CD4-positive, alpha-beta T cell (primary cell): ENCODE measurements around the gene SOX15. TPM values are rescaled to one million over a fixed set of nuclear protein-coding genes. Genes with fewer than 3 reads are reported as not detected.

Experiments
- ATAC-seq: fragments of 200-7000 bp; cut with Tn5 transposase; one replicate; pipeline ENCODE4 v1.10.0; 2022; ENCODE audit warnings: mild to moderate bottlenecking; ENCODE audit not compliant: poor library complexity
- CTCF ChIA-PET: fragments of 350-600 bp; sonication (Branson Sonifier 250); formaldehyde crosslinking; loops from one replicate; lab custom pipeline; 2021; ENCODE audit warnings: antibody characterized with exemption, inconsistent platforms; lab: Charles Lee
- POLR2A ChIA-PET: fragments of 350-600 bp; sonication (Branson Sonifier 250); formaldehyde crosslinking; loops from one replicate; lab custom pipeline; 2021; ENCODE audit warnings: antibody characterized with exemption, inconsistent platforms; lab: Charles Lee
- DNase-seq, 14 experiments: peaks; one replicate each; pipeline ENCODE4 v3.0.0-alpha.2; 2013 to 2020; ENCODE audit warnings: mixed read lengths in 2 of 14
- H3K27ac ChIP-seq, 2 donors: one replicate each; pipeline versions ENCODE4 v1.5.1 to v1.7.0; 2013; ENCODE audit warnings: low read length in 2 of 2, low read depth in 1 of 2, mild to moderate bottlenecking in 1 of 2
- H3K27me3 ChIP-seq, 2 experiments: 1 replicate in 1 of 2; 2 replicates in 1 of 2; pipeline versions ENCODE4 v1.6.1 to v1.7.0; 2013; ENCODE audit warnings: low read length in 2 of 2, control low read depth in 1 of 2, mild to moderate bottlenecking in 1 of 2, moderate library complexity in 1 of 2; ENCODE audit not compliant: insufficient read depth in 2 of 2, control insufficient read depth in 1 of 2
- H3K36me3 ChIP-seq: one replicate; pipeline ENCODE4 v1.6.1; 2013; ENCODE audit warnings: low read length, control low read depth; ENCODE audit not compliant: insufficient read depth
- H3K4me1 ChIP-seq: one replicate; pipeline ENCODE4 v1.6.1; 2013; ENCODE audit warnings: low read length, control low read depth; ENCODE audit not compliant: insufficient read depth
- H3K4me3 ChIP-seq: one replicate; pipeline ENCODE4 v1.5.1; 2013; ENCODE audit warnings: mild to moderate bottlenecking, low read length, moderate library complexity
- H3K9me3 ChIP-seq, 2 experiments: 1 replicate in 1 of 2; 2 replicates in 1 of 2; pipeline versions ENCODE4 v1.6.1 to v1.7.0; 2013; ENCODE audit warnings: low read length in 2 of 2, mild to moderate bottlenecking in 2 of 2, control low read depth in 1 of 2, moderate library complexity in 1 of 2; ENCODE audit not compliant: control insufficient read depth in 1 of 2, insufficient read depth in 1 of 2
- H3K27ac Mint-ChIP-seq: one replicate; pipeline ENCODE4 v1.8.0; 2020; ENCODE audit warnings: mixed read lengths
- H3K27me3 Mint-ChIP-seq: one replicate; pipeline ENCODE4 v1.8.0; 2021; ENCODE audit warnings: mixed read lengths
- H3K36me3 Mint-ChIP-seq: one replicate; pipeline ENCODE4 v1.8.0; 2021; ENCODE audit warnings: low read depth, mixed read lengths
- H3K4me1 Mint-ChIP-seq: one replicate; pipeline ENCODE4 v1.8.0; 2021; ENCODE audit warnings: low read depth, mixed read lengths
- H3K4me3 Mint-ChIP-seq: one replicate; pipeline ENCODE4 v1.8.0; 2020; ENCODE audit warnings: mild to moderate bottlenecking, mixed read lengths
- H3K9me3 Mint-ChIP-seq: one replicate; pipeline ENCODE4 v1.8.0; 2020; ENCODE audit warnings: mixed read lengths
- CTCF ChIP-seq: fragments of 200-600 bp; IDR thresholded peaks from one replicate; pipeline ENCODE4 v1.8.0; 2022; ENCODE audit warnings: antibody characterized with exemption, mild to moderate bottlenecking
- intact Hi-C, 2 experiments: fragments of 100-400 bp; cut with DNase I in 1 of 2; cut with micrococcal nuclease in 1 of 2; formaldehyde crosslinking; loops; one replicate each; pipeline versions ENCODE4 v1.15.1 to v1.9.0; 2023 to 2025; cut with DNase I, micrococcal nuclease
- total RNA-seq, 174 experiments: library from RNA in 2 of 174; stranded (reverse) in 2 of 174; gene quantifications; one replicate each; pipeline ENCODE4 v1.2.3 and lab custom pipeline; 2021 to 2026

SOX15 gene
- total RNA-seq, 2 experiments from 2014 or later = 0.30 TPM; not detected in 1

GRCh38 chr17:7586673-7587419 is 3.0 kb downstream of the SOX15 start:
- H3K4me3 Mint-ChIP-seq = peak overlapping the region; percentile 20
- no peaks in the 10 kb centered on the region for H3K9me3 Mint-ChIP-seq
- intact Hi-C loops = loop anchor here in 1 of 2 experiments (10.0 kb wide), 1 partner anchor 542 kb away; the partner anchor contains the start of gene SLC16A11
- ATAC-seq (no peak), DNase-seq (peak in 1 of 14 experiments; percentile 36)
- POLR2A ChIA-PET = no interaction called here
- CTCF ChIA-PET = interaction anchor here (4.3 kb wide), 1 partner anchor 101 kb away, joined by 21 read pairs; the partner anchor contains the start of genes TP53 and WRAP53
- H3K27ac ChIP-seq = no peak overlapping the region
- H3K27ac Mint-ChIP-seq = no peak overlapping the region
- H3K9me3 ChIP-seq = peaks cover 0 to 5% of the 10 kb centered on the region in 2 experiments
- H3K36me3 Mint-ChIP-seq = peaks cover 41% of the 10 kb centered on the region
- no peaks in the 10 kb centered on the region for H3K27me3 ChIP-seq
- H3K27me3 Mint-ChIP-seq = no peaks in the 10 kb centered on the region
- H3K4me1 Mint-ChIP-seq = peaks cover 27% of the 10 kb centered on the region
- H3K4me1 ChIP-seq = peaks cover 52% of the 10 kb centered on the region
- peaks cover 39% of the 10 kb centered on the region for H3K36me3 ChIP-seq
- TF ChIP-seq CTCF = no peak
- no peak overlapping the region for H3K4me3 ChIP-seq

GRCh38 chr17:7583253-7584109 is 6.4 kb downstream of the SOX15 start, which contains the start of gene MPDU1:
Gene MPDU1 (plus strand): TSS chr17:7583852. CDS start chr17:7583863, 11 bp downstream.
- intact Hi-C loops = loop anchor here (1.0 to 10.0 kb wide), 4 partner anchors 9 to 539 kb away; partner anchors contain the start of genes SLC16A11 (in 1 of the 2), TP53 (in 1 of the 2) and WRAP53 (in 1 of the 2)
- TF ChIP-seq CTCF = no peak
- peaks cover 34% of the 10 kb centered on the region for H3K36me3 ChIP-seq
- DNase-seq = peak; percentile 89 to 98 (median 94)
- H3K4me1 ChIP-seq = peaks cover 56% of the 10 kb centered on the region
- ChIA-PET POLR2A (interaction anchor here (0.5 to 3.4 kb wide), 40 partner anchors 9 to 572 kb away, joined by 3 to 143 read pairs (median 5); partner anchors contain the start of genes ACAP1, ATP1B2, DVL2 and FXR2), CTCF (interaction anchor here (0.8 to 4.3 kb wide), 8 partner anchors 12 to 561 kb away, joined by 3 to 21 read pairs (median 4); partner anchors contain the start of genes FXR2, SENP3, TP53 and WRAP53)
- no peaks in the 10 kb centered on the region for H3K27me3 ChIP-seq
- H3K9me3 ChIP-seq = peaks cover 0 to 5% of the 10 kb centered on the region in 2 experiments
- H3K27ac ChIP-seq = peak within 1 kb of the TSS; percentile 78 to 98
- ATAC-seq = peak; percentile 85
- peaks cover 52% of the 10 kb centered on the region for H3K36me3 Mint-ChIP-seq
- H3K27ac Mint-ChIP-seq = peak within 1 kb of the TSS; percentile 98
- H3K27me3 Mint-ChIP-seq = no peaks in the 10 kb centered on the region
- H3K4me3 Mint-ChIP-seq = peak within 1 kb of the TSS; percentile 98
- H3K4me3 ChIP-seq = peak within 1 kb of the TSS; percentile 86
- peaks cover 52% of the 10 kb centered on the region for H3K4me1 Mint-ChIP-seq
- H3K9me3 Mint-ChIP-seq = no peaks in the 10 kb centered on the region
